AML-193 (cell line): Measurements from ENCODE around the gene CCDC85B.

ENCODE experiments used
- DNase-seq, 2 experiments: peaks; one replicate each; lab custom pipeline; 2025; lab: John Stamatoyannopoulos, UW

CCDC85B gene

DNA sequence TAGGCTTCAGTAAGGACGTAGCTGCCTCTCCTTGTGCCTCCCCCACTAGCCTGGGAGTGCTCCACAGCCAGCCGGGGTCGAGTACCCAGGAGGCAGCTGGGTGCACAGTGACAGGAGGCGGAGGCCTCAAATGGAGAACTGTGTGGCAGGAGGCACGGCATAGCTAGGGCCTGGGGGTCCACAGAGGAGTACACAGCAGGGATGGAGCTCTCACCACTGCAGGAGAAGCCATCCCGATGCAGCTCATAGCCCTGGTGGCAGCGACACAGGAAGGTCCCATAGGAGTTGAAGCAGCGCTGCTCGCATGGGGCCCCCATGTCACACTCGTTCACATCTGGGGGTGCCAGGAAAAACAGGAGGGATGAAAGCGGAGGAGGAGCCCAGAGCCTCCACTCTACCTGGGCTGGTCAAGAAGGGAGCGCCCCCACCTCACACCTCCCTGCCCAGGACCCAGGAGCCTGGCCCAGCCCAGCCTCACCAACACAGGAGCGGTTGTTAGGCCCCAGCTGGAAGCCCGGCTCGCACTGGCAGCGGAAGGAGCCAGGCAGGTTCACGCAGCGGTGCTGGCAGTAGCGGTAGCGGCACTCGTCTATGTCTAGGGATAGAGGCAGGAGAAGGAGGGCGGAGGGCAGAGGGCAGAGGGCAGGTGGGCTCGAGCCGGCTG lies 20.7 kb upstream of the CCDC85B start:
- DNase-seq: no peak

DNA sequence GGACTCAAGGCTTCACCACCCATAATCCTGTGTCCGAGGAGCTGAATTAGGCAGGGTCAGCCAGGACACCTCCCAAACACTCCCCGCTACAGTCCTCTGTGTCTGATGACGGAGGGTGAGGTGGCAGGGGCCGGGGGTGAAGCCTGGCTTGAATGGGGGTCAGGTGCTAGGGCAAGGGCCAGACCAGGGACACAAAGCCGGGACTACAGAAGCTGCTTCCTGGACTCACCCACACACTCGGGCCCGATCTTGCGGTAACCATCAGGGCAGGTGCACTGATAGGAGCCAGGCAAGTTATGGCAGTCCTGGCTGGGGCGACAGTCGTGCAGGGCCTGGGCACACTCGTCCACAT lies 20.2 kb upstream of the CCDC85B start:
- DNase-seq: no peak

DNA sequence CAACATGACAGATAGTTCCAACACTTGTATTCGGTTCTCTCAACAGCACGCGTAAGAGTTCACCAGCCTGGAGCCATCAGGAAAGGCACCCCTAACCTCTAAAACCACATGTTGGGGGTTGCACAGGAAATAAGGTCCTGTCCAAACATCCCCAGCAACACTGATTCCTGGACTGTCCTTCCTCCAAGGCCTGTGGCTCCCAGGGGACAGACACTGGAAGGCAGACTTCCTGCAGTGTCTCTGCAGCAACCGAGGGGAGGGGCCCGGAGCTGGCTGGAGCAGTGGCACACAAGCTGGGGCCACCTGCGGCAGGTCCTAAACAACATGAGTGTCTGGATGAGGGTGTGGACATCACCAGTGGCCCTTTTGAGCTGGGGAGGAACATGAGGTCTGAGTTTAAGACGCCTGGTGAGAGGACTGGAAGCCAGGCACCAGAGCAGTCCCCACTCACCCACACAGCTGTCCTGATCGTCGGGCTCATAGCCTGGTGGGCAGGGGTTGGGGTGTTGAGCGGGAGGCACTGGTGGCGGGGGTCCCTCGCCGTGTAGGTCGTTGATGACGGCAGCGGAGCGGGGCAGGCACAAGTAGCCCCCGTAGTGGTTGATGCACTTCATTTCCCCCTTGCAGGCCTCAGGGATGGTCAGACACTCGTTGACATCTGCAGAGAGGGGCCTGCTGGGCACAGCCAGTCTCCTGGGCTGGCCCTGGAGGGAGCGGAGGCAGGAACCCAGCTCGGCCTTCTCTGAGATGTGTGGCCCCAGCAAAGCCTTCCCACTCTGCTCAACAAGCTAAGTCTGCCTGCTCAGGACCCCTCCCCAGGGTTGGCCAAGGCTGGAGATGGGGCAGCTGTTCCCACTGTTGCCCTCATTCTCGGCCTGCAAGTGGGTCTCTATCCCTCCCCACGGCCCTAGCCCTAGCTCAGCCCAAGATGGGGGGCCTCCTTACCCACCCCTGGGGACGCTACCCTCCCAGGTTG lies 19.5 kb upstream of the CCDC85B start:
- DNase-seq: no peak

DNA sequence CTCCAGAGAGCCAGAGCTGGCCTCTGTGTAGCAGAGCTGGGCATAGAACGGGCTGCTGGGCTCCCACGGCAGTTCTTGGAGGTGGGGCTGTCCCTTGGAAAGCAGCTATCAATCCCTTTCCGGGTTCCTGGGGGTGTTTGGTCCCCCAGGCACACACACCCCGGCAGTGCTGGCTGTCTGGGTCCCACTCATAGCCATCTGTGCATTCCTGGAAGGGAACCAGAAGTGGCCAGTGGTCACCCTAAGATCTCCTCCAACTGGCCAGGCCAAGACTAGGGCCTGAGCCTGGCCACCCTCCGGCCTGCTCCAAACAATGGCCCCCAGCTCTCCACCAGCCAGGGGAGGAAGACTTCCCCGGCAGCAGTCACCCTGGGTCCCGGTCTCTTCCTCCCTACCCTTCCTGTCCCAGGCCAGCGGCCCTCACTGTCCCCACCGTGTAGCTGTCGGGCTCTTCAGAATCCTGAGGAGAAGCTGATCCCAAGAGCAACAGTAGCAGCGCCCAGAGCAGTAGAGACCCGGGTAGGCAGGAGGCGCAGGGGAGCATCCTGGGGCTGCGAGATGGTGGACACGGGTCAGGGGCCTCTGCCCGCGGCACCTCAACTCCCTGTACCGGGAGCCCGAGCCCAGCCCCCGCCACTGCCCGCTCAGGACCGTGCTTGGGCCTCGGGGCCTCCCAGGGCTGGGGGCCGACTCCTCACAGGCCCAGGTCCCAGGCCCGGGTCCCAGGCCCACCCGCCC lies 18.5 kb upstream of the CCDC85B start:
- no peak for DNase-seq

DNA sequence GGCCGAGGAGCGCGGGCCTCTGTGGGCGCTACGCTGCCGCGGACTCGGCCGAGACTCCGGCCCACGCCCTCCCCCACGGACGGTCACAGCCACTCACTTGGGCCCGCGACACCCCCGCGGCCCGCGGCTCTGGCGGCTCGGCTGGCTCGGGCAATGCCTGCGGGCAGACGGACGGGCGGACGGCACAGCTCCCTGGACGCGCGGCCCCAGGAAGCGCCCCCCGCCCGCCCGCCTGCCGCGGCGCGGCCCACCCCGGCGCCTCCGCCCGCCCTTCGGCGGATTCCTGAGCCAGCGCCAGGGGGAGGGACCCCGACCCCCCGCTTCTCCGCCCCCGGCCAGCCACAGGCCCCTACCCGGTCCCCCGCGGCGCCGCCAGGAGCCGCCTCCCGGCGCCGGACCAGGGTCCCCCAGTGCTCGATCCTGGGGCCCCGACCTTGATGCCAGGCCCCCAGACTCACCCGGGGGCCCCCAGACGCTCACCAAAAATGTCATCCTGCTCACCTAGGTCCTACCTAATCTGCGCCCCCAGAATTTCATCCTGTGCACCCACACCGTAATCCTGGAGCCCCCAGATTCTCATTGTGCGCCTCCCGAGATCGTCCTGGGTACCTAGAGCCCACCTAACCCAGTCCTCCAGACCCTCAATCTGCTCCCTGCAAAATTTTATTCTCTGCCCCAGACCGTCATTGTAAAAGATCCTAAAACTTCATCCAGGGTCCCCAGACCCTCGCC lies 17.7 kb upstream of the CCDC85B start, which contains the start of gene EFEMP2:
Gene EFEMP2, minus strand, starts transcription at position 215 of the 732 bp plus-strand sequence. CDS start 446 bp downstream, outside the sequence.
- no peak for DNase-seq

- DNase-seq: peak; percentile 85 to 86
Measured at GRCh38 chr11:65873318-65874156, 16.9 kb upstream of the CCDC85B start.

DNA sequence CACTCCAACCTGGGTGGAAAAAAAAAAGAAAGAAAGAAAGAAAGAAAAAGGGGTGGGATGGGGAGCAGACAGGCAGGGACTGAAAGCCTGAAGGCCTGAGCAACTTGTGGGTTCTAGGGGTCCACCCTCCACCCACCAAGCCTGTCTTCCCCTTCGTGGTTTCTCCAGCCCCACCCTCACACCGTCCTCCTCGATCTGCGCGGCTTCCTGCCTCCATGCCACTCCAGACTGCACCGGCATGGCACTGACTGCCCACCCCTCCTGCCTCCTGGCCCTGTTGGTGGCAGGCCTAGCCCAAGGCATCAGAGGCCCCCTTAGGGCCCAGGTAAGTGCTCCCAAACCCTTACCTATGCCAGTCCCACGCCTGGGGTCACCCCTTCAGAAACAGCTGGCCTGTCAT lies 10.9 kb upstream of the CCDC85B start, which contains the start of gene CTSW:
Gene CTSW, plus strand, starts transcription at position 221 of the 400 bp plus-strand sequence. Its CDS starts 18 bp downstream, at position 239.
- no peak for DNase-seq

DNA sequence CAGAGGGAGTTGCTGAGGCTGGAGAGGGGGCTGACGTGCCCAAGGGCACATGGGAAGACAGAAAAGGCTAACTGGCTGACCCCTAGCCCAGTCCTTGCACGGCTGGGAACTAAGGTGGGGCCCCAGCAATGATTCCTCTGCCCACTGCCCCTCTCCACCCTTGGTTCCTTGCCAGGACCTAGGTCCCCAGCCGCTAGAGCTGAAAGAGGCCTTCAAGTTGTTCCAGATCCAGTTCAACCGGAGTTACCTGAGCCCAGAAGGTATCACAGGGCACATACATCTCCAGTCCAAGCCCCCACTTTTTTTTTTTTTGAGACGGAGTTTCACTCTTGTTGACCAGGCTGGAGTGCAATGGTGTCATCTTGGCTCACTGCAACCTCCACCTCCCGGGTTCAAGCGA lies 10.4 kb upstream of the CCDC85B start:
- no peak for DNase-seq

GRCh38 chr11:65880844-65881421 lies 9.5 kb upstream of the CCDC85B start:
- DNase-seq: no peak

- DNase-seq: no peak
Measured at GRCh38 chr11:65882120-65883057, 8.1 kb upstream of the CCDC85B start.

- no peak for DNase-seq
Measured at GRCh38 chr11:65883058-65883761, 7.3 kb upstream of the CCDC85B start.

GRCh38 chr11:65883786-65884715 lies 6.4 kb upstream of the CCDC85B start:
- DNase-seq: no peak

DNA sequence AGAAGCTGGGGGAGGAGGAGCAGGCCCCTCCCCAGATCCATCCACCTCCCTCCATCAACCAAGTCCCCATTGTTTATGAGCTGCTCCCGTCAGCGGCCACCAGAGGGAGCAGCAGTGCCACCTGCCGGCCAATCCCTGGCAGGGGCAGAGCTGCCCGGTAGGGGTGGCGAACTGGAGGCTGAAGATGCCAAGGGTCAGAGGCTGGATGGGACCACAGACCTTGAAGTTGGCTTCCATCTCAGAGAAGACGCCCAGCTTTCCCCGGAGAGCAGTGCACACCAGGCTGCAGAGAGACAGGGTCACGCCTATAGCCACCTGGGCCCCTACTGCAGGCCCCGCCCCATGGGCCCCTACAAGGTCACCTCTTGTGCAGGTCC lies 5.8 kb upstream of the CCDC85B start:
- DNase-seq: peak; percentile 69 to 70

DNA sequence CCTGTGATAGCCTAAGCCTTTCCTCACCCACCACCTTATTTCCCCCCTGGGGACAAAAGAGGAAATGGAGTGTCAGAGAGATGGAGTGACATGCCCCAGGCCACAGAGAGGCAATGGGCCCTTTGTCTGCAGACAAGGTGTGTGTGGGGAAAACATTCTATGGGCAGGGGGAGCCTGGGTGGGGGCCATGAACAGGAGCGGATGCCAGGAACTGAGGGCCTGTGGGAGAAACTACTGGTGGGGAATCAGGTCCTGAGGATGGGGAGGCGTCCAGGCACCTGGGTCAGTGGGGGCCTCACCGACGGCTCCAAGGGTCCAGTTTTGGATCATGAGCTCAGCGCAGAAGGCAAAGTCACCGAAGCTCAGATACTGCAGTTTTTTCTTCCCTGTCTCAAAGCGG lies 5.2 kb upstream of the CCDC85B start:
- no peak for DNase-seq

DNA sequence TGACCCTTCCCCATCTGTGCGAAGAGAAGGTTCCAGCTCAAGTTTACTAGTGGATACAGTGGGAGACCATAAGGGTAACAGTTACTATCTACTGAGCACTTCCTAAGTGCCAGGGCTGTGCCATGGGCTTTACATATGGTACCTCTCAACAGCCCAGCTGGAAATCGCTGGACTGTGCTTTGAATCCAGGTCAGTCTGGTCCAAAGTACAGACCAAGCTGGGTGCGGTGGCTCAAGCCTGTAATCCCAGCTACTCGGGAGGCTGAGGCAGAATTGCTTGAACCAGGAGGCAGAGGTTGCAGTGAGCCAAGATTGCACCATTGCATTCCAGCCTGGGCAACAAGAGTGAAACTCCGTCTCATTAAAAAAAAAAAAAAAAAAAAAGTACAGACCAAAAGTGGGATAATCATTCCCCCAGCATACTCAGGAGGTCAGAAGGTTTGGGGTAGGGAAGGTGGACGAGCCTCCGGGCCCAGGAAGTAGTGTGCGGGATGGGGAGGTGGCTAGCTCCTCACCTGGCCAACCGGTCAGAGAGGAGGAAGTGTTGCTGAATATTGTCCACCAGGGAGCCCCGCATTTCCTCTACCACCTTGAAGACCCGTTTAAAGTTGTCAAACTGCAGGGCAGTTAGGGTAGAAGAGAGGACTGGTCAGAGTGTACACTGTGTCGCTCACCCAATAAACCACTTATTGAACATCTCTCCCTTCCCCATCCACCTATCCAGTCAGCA lies 4.5 kb upstream of the CCDC85B start:
- no peak for DNase-seq

- no peak for DNase-seq
Measured at GRCh38 chr11:65886826-65887722, 3.4 kb upstream of the CCDC85B start.
